Colonic mucosa (tissue), 4 donors: ENCODE data around the gene TRPM8. TPM values are rescaled to one million over a fixed set of nuclear protein-coding genes. Genes with fewer than 3 reads are reported as not detected.

Experiments used
- DNase-seq: peaks from one replicate; pipeline ENCODE4 v3.0.0-alpha.2; 2020
- H3K27ac ChIP-seq: fragments of 200-600 bp; one replicate; pipeline ENCODE4 v1.8.0; 2021
- H3K27me3 ChIP-seq: fragments of 200-600 bp; one replicate; pipeline ENCODE4 v1.8.0; 2021
- H3K36me3 ChIP-seq: fragments of 200-600 bp; one replicate; pipeline ENCODE4 v1.8.0; 2021
- H3K4me1 ChIP-seq: fragments of 200-600 bp; one replicate; pipeline ENCODE4 v1.8.0; 2021; ENCODE audit warnings: mild to moderate bottlenecking
- H3K4me3 ChIP-seq: fragments of 200-600 bp; one replicate; pipeline ENCODE4 v1.8.0; 2021
- H3K9ac ChIP-seq, 2 donors: one replicate each; pipeline ENCODE4 v1.7.0; 2013; ENCODE audit warnings: control low read depth in 2 of 2, low read depth in 2 of 2, low read length in 2 of 2
- H3K9me3 ChIP-seq: fragments of 200-600 bp; one replicate; pipeline ENCODE4 v1.8.0; 2021
- intact Hi-C: fragments of 100-400 bp; cut with DNase I; formaldehyde crosslinking; loops from one replicate; pipeline ENCODE4 v1.14.1; 2022
- total RNA-seq, 2 donors: library from RNA; stranded (reverse); fragmentation: NEBNext Ultra II Directional in 1 of 2; extraction: Animal tissue kit (Norgen Biotek cat#: 25700) in 1 of 2; gene quantifications; one replicate each; pipeline ENCODE4 v1.2.1, GENCODE V29; 2021
- TF ChIP-seq, protein P1 (sequence below): fragments of 200-600 bp; IDR thresholded peaks from one replicate; pipeline ENCODE4 v1.8.0; 2022; ENCODE audit warnings: antibody characterized with exemption, mild to moderate bottlenecking
- donor health status: healthy.
- donor health status: DM: no; HTN: no; CAD: no.
- donor health status: DM: no; HTN: no; CAD: no.

The TRPM8 gene
- total RNA-seq, 2 donors from 2014 or later, result not detected

DNA sequence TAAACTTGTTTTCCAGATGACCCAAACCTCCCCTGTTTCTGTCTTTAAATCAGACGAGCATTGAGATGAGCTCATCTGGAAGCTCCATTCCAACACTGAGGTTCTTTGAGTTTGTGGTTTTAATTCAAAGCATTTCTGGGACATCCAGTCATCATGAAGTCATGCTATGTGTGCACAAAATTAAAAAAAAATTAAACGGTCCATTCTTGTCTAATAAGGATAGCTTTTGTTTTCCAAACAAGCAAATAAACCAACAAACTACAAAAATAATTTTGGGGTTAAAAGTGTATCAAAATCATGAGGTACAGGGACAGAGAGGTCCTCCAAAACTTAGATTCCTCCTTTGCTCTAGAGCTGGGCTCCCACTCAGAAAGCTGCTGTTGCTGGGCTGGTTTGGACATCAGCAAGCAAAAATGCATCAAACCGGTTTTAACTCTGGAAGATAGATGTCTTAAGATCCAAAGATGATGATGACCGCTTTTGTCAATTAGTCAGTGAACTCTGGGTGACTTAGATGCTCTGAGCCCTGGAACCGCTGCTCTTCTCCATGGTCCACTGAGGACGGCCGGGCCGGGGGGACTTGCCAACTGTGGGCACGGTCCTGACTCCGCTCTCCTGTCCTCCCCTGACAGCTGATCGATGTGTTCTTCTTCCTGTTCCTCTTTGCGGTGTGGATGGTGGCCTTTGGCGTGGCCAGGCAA lies 65.4 kb downstream of the TRPM8 start:
- peak overlapping the region in 1 of 2 donors; percentile 7 for H3K9ac ChIP-seq
- H3K27me3 ChIP-seq, result no peaks in the 10 kb centered on the region
- H3K36me3 ChIP-seq, result no peaks in the 10 kb centered on the region
- H3K27ac ChIP-seq, result no peak overlapping the region
- intact Hi-C loops, result no loop called here
- no peaks in the 10 kb centered on the region for H3K9me3 ChIP-seq
- TF ChIP-seq, protein P1, sequence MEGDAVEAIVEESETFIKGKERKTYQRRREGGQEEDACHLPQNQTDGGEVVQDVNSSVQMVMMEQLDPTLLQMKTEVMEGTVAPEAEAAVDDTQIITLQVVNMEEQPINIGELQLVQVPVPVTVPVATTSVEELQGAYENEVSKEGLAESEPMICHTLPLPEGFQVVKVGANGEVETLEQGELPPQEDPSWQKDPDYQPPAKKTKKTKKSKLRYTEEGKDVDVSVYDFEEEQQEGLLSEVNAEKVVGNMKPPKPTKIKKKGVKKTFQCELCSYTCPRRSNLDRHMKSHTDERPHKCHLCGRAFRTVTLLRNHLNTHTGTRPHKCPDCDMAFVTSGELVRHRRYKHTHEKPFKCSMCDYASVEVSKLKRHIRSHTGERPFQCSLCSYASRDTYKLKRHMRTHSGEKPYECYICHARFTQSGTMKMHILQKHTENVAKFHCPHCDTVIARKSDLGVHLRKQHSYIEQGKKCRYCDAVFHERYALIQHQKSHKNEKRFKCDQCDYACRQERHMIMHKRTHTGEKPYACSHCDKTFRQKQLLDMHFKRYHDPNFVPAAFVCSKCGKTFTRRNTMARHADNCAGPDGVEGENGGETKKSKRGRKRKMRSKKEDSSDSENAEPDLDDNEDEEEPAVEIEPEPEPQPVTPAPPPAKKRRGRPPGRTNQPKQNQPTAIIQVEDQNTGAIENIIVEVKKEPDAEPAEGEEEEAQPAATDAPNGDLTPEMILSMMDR, result no peak
- H3K4me1 ChIP-seq, result no peaks in the 10 kb centered on the region
- DNase-seq, result no peak
- no peak overlapping the region for H3K4me3 ChIP-seq

DNA sequence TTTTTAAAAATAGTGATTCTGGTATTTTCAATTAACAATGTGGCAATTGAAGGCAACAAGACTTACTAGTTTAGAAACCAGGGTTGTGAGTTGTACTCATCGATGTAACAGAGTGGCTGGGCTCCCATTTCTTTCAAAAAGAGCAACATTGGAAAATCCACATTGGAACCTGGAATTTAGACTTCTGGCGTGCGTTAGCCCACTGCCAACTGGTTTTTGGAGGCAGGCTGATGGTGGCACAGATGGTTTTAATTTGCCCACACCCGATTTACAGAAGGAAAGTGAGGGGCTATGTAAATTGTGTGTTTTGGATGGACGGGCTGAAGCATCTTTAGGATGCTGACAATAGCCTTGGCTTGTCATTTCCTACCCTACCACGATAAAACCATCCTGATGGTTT lies 66.3 kb downstream of the TRPM8 start:
- H3K36me3 ChIP-seq, result no peaks in the 10 kb centered on the region
- TF ChIP-seq, protein P1, result no peak
- no peaks in the 10 kb centered on the region for H3K27me3 ChIP-seq
- H3K9ac ChIP-seq, result no peak overlapping the region
- H3K27ac ChIP-seq, result no peak overlapping the region
- no peak overlapping the region for H3K4me3 ChIP-seq
- H3K4me1 ChIP-seq, result no peaks in the 10 kb centered on the region
- DNase-seq, result no peak
- H3K9me3 ChIP-seq, result no peaks in the 10 kb centered on the region
- intact Hi-C loops, result no loop called here

DNA sequence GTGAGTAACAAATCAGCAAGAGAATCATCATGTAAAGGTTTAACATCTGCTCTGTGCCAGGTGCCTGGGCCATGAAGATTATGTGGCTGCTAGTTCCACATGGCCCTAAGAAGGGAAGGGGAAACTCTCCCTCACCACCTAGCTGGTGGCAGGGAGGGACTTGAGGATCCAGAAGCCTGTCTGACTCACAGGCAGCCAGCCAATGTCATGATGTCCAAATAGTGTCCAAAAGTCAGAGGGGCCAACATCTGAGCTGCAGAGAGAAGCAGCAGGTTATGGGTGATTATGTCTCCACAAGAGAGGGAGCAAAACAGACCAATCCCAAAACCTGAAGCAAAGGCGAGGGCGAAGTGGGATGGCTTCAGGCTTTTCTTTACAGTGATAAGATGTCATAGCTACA lies 71.4 kb downstream of the TRPM8 start:
- H3K36me3 ChIP-seq, result no peaks in the 10 kb centered on the region
- TF ChIP-seq, protein P1, result no peak
- intact Hi-C loops, result no loop called here
- no peak overlapping the region for H3K4me3 ChIP-seq
- H3K9ac ChIP-seq, result no peak overlapping the region
- no peaks in the 10 kb centered on the region for H3K9me3 ChIP-seq
- H3K27me3 ChIP-seq, result no peaks in the 10 kb centered on the region
- no peaks in the 10 kb centered on the region for H3K4me1 ChIP-seq
- DNase-seq, result no peak
- no peak overlapping the region for H3K27ac ChIP-seq

DNA sequence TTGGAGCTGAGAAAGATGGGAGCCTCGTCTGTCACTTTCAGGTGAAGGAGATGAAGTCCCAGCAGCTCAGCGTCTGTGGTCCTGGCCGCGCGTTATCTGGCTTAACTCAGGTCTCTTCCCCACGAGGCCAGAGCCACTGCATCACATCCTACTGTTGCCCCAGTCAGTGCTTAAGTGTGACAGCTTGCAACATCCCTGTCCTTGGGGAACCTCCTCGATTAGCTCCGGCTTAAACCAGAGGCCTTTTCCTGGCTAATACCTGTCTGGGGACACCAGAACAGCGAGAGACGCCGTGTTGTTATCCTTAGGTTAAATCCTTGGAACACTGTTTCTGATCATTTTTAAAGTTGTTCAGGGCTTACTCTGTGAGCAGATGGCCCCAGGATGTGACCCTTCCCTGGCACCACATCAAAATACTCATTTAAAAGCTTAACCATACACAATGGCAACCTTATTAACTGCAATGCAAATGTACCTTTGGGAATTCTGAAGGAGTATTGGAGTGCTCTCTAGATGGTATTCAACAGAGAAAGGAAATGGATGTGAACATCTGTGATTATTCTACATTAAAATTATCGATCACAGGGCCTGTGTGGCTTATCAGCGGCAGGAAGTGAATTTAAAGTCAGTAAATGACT lies 72.2 kb downstream of the TRPM8 start:
- Histone ChIP-seq H3K27me3 (no peaks in the 10 kb centered on the region), H3K36me3 (no peaks in the 10 kb centered on the region), H3K27ac (no peak overlapping the region), H3K9me3 (no peaks in the 10 kb centered on the region), H3K9ac (no peak overlapping the region), H3K4me1 (no peaks in the 10 kb centered on the region), H3K4me3 (no peak overlapping the region)
- intact Hi-C loops, result no loop called here
- TF ChIP-seq, protein P1, result no peak
- no peak for DNase-seq

DNA sequence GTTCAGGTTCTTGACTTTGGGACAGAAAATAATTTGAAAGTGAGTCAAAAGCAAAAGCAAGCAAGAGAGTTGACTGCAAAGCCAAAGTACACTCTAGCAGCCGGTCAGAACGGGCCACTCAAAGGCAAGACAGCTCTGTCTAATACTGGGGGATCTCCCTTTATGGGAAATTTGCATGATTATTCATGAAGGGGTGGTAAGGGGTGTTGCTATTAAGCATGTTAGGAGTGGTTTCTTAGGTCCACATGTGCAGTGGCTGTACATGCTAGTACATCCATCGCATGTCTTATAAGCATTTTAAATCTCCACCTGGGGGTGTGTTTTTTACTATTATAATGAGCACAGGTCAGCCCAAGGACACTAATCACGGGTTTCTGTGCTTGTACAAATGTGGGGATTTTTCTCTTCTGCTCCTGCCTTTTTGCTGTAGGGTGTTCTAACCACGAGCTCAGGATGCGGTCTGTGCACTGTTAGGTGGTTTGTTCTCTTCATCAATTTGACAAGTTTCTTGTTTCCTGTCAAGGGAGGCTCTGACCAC lies 73.2 kb downstream of the TRPM8 start:
- H3K9ac ChIP-seq, result no peak overlapping the region

More for the DNA sequence above, 73.2 kb downstream of the TRPM8 start:
- no peak for DNase-seq
- H3K9me3 ChIP-seq, result no peaks in the 10 kb centered on the region
- H3K36me3 ChIP-seq, result no peaks in the 10 kb centered on the region
- H3K27me3 ChIP-seq, result no peaks in the 10 kb centered on the region
- H3K4me1 ChIP-seq, result no peaks in the 10 kb centered on the region
- intact Hi-C loops, result no loop called here
- no peak overlapping the region for H3K4me3 ChIP-seq
- H3K27ac ChIP-seq, result no peak overlapping the region
- TF ChIP-seq, protein P1, result no peak
